ENCODE data around the gene COL25A1.

COL25A1 gene

GRCh38 chr4:109291707-109292238 is 10.7 kb downstream of the COL25A1 start:
- DNase-seq (ENCODE audit: low read depth): no peak

- no peak for DNase-seq (ENCODE audit: low read depth)
Measured at GRCh38 chr4:109290918-109291317, 11.5 kb downstream of the COL25A1 start.

GRCh38 chr4:109278594-109279031 is 23.8 kb downstream of the COL25A1 start:
- no peak for DNase-seq (ENCODE audit: low read depth)

GRCh38 chr4:109276482-109277095 is 25.9 kb downstream of the COL25A1 start:
- DNase-seq (ENCODE audit: low read depth): no peak

DNA sequence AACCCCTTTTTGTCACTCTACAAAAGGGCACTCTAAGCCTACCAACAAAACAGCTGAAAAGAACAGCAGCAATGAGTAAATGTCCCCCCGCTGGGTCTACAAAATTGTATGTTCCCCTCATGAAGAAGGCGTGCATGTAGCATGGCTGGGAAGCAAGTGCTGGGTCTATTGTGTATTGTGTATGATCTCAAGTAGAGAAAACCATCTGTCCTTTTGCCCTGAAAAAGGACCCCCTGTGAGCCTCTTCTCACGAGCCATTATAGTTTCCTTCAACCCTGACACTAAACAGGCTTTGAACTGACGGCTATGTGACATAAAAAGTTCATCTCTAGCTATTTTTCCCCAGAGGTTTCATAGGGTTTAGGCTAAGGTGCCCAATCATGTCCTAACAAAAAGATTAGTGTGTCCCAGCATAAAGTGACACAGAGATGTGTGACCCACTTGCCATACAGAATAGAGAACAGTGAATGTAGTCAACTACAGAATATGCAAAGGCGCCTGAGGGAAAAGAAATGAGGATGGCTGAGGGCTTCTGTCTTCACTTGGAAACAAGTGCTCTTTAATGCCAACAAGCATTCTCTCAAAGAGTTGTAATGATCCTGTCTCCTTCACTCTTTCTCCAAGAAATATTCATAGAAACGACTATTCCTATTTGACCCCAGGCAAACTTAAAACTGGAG is 27.3 kb downstream of the COL25A1 start:
- no peak for DNase-seq (ENCODE audit: low read depth)

DNA sequence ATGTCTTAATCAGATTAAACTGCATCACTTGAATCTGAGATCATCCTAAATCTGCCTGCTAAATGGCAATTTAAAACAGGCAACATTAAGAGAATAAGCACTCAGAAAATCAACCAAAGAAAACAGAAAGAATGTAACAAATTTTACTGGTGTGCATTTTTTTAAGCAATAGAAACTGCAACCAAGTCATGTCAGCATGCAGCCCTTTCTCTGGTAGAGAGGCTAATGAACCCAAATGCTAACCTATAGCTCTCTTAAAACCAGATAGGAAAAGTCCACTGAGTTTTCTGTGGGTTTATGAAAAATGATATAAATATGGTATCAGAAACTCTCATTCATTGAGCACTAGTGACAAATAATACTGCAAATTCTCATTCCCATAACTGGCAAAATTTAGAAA is 35.6 kb downstream of the COL25A1 start:
- no peak for DNase-seq (ENCODE audit: low read depth)

- DNase-seq (ENCODE audit: low read depth): no peak
Measured at GRCh38 chr4:109266236-109266635, 36.2 kb downstream of the COL25A1 start.

- DNase-seq (ENCODE audit: low read depth): no peak
Measured at GRCh38 chr4:109263721-109264120, 38.7 kb downstream of the COL25A1 start.

DNA sequence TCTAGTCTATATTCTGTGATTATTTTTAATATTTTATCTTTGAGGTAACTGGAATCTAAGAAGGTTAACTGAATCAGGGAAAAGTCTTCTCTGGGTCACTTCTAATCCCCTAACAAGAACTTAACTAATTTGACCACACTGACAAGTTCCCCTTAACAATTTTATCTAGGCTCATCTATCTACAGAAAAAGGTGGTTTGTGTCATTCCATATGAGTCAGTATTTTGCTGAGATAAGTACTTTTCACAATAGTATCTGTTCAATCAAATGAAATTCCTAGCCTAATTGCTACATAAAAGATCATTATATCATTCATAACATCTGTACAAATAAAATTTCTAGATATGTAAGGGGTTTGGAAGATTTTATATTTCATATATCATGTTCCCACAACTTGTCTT is 45.6 kb downstream of the COL25A1 start:
- no peak for DNase-seq (ENCODE audit: low read depth)

- no peak for DNase-seq (ENCODE audit: low read depth)
Measured at GRCh38 chr4:109254845-109255244, 47.6 kb downstream of the COL25A1 start.

GRCh38 chr4:109251396-109251795 is 51.1 kb downstream of the COL25A1 start:
- DNase-seq (ENCODE audit: low read depth): no peak

- DNase-seq (ENCODE audit: low read depth): no peak
Measured at GRCh38 chr4:109248322-109248900, 54.0 kb downstream of the COL25A1 start.

DNA sequence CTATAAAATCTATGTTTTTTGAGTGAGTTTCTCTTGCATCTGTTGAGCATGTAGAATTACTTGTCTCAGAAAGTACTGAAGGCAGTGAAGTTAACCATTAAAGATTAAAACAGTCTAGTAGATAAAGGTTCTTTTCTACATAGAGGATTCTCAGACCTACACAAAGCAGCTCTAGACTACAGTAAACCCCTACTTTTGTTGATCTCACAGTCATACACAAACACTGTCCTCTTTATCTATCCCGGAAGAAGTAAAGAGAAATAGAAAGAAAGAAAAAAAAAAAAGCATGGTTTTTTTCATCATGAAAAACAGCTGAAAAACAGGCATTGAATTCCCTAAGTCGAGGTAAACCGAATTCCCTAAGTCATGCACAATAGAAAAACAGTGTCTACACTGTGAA is 58.6 kb downstream of the COL25A1 start:
- no peak for DNase-seq (ENCODE audit: low read depth)

- no peak for DNase-seq (ENCODE audit: low read depth)
Measured at GRCh38 chr4:109238746-109239145, 63.7 kb downstream of the COL25A1 start.

DNA sequence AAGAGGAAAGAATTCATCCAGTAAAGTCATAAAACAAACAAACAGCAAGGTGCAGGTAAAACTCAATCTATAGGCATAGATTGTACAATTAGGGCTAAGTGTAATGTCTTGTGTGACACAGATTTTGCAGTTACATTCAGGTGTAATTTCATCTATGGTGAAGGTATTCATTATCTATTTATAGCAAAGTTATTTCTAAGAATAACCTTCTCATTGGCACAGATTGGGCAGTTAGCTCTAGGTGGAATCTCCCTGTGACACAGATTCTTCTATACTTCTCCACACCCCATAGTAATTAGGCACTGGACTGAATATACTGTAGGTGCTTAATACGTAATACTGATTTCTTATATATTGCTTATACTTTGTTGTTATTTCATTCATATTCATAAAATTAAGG is 66.8 kb downstream of the COL25A1 start:
- DNase-seq (ENCODE audit: low read depth): no peak

DNA sequence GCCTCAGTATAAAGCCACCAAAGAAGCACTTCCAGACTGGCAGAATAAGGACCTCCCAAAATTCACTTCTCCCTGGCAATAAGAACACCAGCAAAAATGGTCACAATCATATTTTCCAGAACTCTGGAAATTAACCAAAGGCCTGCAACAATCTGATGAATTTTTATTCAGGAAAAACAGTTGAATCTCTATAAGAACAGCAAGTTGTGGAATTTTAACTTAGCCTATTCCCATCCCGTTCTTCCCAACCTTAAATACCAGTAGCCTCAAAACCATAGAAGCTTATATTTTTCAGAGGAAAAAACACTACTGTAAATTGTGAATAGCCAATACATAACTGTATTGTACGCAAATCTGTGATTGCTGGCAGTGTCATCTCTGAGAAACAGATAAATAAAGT is 67.9 kb downstream of the COL25A1 start:
- DNase-seq (ENCODE audit: low read depth): no peak

DNA sequence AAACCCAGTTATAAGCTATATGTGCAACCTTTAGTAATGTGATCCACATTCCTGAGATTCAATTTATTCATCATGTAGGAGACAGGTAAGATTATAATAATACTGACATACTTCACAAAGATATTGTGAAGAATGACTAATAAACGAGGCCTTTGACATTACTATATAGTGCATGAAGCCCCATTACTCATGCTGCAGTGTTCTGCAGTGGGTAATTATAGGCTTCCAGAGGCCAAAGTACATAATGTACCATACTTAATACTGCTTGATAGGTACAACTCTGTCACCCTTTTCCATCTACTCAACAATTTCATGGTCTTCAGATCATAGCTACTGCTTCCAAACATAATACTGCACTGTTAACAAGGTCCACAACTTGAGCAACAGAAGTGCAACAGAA is 68.9 kb downstream of the COL25A1 start:
- DNase-seq (ENCODE audit: low read depth): no peak

DNA sequence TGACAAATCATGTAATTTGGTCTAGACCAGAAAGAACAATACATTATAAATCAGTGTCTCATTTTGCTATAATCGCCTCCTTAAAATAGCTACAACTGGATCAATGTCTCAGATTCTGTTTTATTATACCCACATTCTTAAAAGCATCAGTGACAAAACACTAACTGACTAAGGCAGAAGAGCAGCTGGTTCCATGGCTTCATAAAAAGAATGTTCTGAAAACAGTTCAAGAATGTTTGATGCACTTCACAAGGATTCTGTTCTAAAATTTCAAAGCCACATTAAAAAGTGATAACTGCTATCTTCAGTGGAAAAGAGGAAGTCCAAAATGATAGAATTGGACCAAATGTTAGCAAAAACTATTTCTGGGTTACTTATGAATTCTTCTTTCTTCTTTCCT is 69.8 kb downstream of the COL25A1 start:
- no peak for DNase-seq (ENCODE audit: low read depth)

DNA sequence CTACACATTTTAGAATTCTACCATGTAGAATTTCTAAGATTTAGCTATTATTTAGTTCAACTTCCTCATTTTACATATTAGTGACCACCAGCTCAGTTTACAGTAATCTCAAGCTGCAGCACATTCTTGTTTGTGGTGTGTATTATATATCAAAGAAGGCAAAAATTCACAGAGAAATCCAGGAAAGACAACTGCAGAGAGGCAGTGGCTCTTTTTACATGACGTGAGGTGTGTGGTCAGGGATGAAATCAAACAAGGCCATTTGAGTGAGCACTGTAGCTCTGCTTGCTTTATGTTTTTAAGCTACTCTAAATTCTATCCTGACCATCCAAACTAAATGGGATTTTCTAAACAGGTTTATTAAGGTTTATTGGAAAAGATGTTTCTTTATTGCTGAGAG is 71.1 kb downstream of the COL25A1 start:
- no peak for DNase-seq (ENCODE audit: low read depth)

- DNase-seq (ENCODE audit: low read depth): no peak
Measured at GRCh38 chr4:109229028-109229427, 73.4 kb downstream of the COL25A1 start.

- no peak for DNase-seq (ENCODE audit: low read depth)
Measured at GRCh38 chr4:109218288-109218687, 84.2 kb downstream of the COL25A1 start.

DNA sequence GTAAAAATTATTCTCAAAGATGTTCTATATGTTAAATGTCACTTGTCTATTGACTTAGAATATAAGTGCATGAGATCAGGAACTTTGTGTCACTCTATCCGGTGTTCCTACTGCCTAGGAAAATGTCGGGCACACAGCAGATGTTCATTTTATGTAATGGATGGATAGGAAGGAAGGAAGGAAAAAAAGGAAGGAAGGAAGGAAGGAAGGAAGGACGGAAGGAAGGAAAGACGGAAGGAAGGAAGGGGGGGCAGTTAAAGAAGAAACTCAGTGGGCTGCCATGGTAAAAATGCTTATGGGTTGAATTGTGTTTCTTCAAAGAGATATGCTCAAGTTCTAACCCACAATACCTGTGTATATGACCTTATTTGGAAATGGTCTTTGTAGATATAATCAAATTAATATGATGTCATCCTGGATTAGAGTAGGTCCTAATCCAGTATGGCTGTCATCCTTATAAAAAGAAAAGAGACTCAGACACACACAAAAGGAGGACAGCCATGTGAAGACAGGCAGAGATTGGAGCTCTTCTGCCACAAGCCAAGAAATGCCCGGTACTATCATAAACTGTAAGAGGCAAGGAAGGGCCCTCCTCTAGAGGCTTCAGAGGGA is 86.3 kb downstream of the COL25A1 start:
- DNase-seq (ENCODE audit: low read depth): no peak

DNA sequence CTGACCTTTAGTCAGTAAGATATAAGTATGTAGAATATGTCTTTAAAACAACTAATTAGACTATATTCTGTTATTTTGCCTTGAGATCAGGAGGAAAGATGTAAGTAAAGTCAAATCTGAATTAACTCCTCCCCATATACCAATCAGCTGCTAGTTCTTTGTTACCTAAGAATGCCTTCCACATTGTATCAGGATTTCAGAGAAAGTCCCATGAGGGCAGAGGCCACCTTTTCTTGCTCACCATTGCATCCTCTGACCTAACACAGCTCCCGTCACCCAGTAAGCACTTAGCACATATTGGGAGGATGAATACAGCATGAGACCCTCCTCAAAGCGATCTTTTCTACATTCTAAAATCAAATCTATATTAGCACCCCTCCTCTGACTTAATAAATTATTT is 87.0 kb downstream of the COL25A1 start:
- no peak for DNase-seq (ENCODE audit: low read depth)

Data from stimulated activated CD8-positive, alpha-beta memory T cell treated with anti-CD3 and anti-CD28 coated beads, Interleukin-7, amount 100 ng/mL, for 24 hours (primary cell).